ENCODE results near the gene BCO2.

DNA sequence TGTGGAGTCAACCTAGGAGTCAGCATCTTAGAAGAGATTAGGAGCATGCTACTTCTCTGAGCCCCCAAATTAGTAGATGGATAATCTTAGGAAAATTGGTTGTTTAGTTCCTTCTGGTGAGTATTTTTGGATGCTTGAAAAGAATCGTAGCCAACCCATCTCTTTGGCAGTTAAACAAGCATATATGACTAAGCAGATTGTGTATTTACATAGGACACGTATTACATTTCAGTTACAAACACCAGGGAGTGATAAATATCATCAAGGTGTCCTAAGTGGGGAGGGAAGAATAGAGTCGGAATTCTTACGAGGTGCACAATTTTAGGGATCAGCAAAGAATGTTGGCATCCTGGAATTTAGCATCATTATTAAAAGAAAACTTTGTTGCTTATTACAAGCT is 71.9 kb downstream of the BCO2 start:
- TF ChIP-seq, protein P1, sequence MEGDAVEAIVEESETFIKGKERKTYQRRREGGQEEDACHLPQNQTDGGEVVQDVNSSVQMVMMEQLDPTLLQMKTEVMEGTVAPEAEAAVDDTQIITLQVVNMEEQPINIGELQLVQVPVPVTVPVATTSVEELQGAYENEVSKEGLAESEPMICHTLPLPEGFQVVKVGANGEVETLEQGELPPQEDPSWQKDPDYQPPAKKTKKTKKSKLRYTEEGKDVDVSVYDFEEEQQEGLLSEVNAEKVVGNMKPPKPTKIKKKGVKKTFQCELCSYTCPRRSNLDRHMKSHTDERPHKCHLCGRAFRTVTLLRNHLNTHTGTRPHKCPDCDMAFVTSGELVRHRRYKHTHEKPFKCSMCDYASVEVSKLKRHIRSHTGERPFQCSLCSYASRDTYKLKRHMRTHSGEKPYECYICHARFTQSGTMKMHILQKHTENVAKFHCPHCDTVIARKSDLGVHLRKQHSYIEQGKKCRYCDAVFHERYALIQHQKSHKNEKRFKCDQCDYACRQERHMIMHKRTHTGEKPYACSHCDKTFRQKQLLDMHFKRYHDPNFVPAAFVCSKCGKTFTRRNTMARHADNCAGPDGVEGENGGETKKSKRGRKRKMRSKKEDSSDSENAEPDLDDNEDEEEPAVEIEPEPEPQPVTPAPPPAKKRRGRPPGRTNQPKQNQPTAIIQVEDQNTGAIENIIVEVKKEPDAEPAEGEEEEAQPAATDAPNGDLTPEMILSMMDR (IDR thresholded peaks at IDR 0.05): no peak
- no peak for TF ChIP-seq POLR2A (IDR thresholded peaks at IDR 0.05)

Data from Peyer's patch (tissue), 4 donors.